NT2/D1 (cell line): ENCODE data around the gene PACS1.
"Not testable (repeated sequence)": the region's sequence is repeated elsewhere in the genome, so short reads cannot be mapped to it uniquely, and the experiment has no call there.

Experiments used
- SUZ12 ChIP-seq: IDR thresholded peaks from 2 replicates; pipeline ENCODE4 v1.6.1; 2011; ENCODE audit not compliant: insufficient read length, insufficient read depth; ENCODE audit errors: extremely low read depth
- YY1 ChIP-seq: IDR thresholded peaks from 2 replicates; pipeline ENCODE4 v1.6.1; 2011; ENCODE audit not compliant: insufficient read length, insufficient read depth
- ZNF274 ChIP-seq: IDR thresholded peaks from 2 replicates; pipeline ENCODE4 v1.6.1; 2011; ENCODE audit warnings: mild to moderate bottlenecking, low read depth, low read length

GRCh38 chr11:66092125-66092524, 22.1 kb downstream of the PACS1 start:
- TF ChIP-seq SUZ12, ZNF274, YY1: not testable (repeated sequence)
